Astrocyte (in vitro differentiated cells and primary cell): ENCODE measurements around the gene KLHDC7A. TPM values are rescaled to one million over a fixed set of nuclear protein-coding genes. Genes with fewer than 3 reads are reported as not detected.

ENCODE experiments used
- DNase-seq: peaks from one replicate; pipeline ENCODE4 v3.0.0-alpha.2; 2010; ENCODE audit warnings: low read depth
- FAIRE-seq: peaks from 2 replicates; lab custom pipeline; 2011; peaks lifted over from hg19 to GRCh38; lab: Jason Lieb, UNC
- H2AFZ ChIP-seq: 2 replicates; pipeline ENCODE4 v1.6.0; 2012; ENCODE audit warnings: low read depth, low read length, inconsistent platforms
- H3K27ac ChIP-seq: 2 replicates; pipeline ENCODE4 v1.5.1; 2011; ENCODE audit warnings: low read depth, low read length, inconsistent platforms
- H3K27me3 ChIP-seq: 2 replicates; pipeline ENCODE4 v1.6.0; 2011; ENCODE audit warnings: low read length, inconsistent platforms; ENCODE audit not compliant: insufficient read depth
- H3K36me3 ChIP-seq: 2 replicates; pipeline ENCODE4 v1.5.1; 2011; ENCODE audit warnings: low read length, inconsistent platforms; ENCODE audit not compliant: insufficient read depth
- H3K4me1 ChIP-seq: 2 replicates; pipeline ENCODE4 v1.5.1; 2011; ENCODE audit warnings: low read length, inconsistent platforms; ENCODE audit not compliant: insufficient read depth
- H3K4me2 ChIP-seq: 2 replicates; pipeline ENCODE4 v1.6.0; 2012; ENCODE audit warnings: low read length, inconsistent platforms
- H3K4me3 ChIP-seq: 2 replicates; pipeline ENCODE4 v1.5.1; 2011; ENCODE audit warnings: low read depth, mild to moderate bottlenecking, low read length, inconsistent platforms; ENCODE audit not compliant: insufficient read depth
- H3K79me2 ChIP-seq: 2 replicates; pipeline ENCODE4 v1.6.0; 2012; ENCODE audit warnings: mild to moderate bottlenecking, low read length, inconsistent platforms; ENCODE audit not compliant: insufficient read depth
- H3K9ac ChIP-seq: 2 replicates; pipeline ENCODE4 v1.6.0; 2012; ENCODE audit warnings: mild to moderate bottlenecking, low read length, inconsistent platforms
- H3K9me3 ChIP-seq: 2 replicates; pipeline ENCODE4 v1.5.1; 2012; ENCODE audit warnings: low read depth, mild to moderate bottlenecking, low read length, inconsistent platforms; ENCODE audit not compliant: insufficient read depth
- H4K20me1 ChIP-seq: 2 replicates; pipeline ENCODE4 v1.6.0; 2012; ENCODE audit warnings: low read length, inconsistent platforms; ENCODE audit not compliant: insufficient read depth
- H3K27ac Mint-ChIP-seq: one replicate; pipeline ENCODE4 v1.8.0; 2021; ENCODE audit warnings: mild to moderate bottlenecking, mixed read lengths; ENCODE audit not compliant: unreplicated experiment
- H3K27me3 Mint-ChIP-seq: one replicate; pipeline ENCODE4 v1.8.0; 2021; ENCODE audit warnings: low read depth, mixed read lengths; ENCODE audit not compliant: unreplicated experiment
- H3K36me3 Mint-ChIP-seq: one replicate; pipeline ENCODE4 v1.8.0; 2021; ENCODE audit warnings: low read depth, mixed read lengths; ENCODE audit not compliant: unreplicated experiment
- H3K4me1 Mint-ChIP-seq: one replicate; pipeline ENCODE4 v1.8.0; 2021; ENCODE audit warnings: low read depth, mixed read lengths; ENCODE audit not compliant: unreplicated experiment
- H3K4me3 Mint-ChIP-seq: one replicate; pipeline ENCODE4 v1.8.0; 2021; ENCODE audit warnings: mild to moderate bottlenecking, moderate library complexity, mixed read lengths; ENCODE audit not compliant: unreplicated experiment
- H3K9me3 Mint-ChIP-seq: one replicate; pipeline ENCODE4 v1.8.0; 2021; ENCODE audit warnings: mild to moderate bottlenecking, mixed read lengths; ENCODE audit not compliant: unreplicated experiment
- EZH2 ChIP-seq: IDR thresholded peaks from 2 replicates; pipeline ENCODE4 v1.6.1; 2012; ENCODE audit warnings: mild to moderate bottlenecking, low read length, inconsistent platforms; ENCODE audit not compliant: insufficient read depth
- total RNA-seq: library from RNA; stranded (reverse); gene quantifications from 2 replicates; pipeline ENCODE4 v1.2.1, GENCODE V29; 2021
- TF ChIP-seq, protein P1 (sequence below): IDR thresholded peaks from 2 replicates; pipeline ENCODE4 v1.5.1; 2011; ENCODE audit warnings: low read depth, mild to moderate bottlenecking, inconsistent platforms, low read length, moderate library complexity; ENCODE audit not compliant: insufficient read depth

KLHDC7A gene
- total RNA-seq, 1 donor from 2014 or later: 0.14 TPM

DNA sequence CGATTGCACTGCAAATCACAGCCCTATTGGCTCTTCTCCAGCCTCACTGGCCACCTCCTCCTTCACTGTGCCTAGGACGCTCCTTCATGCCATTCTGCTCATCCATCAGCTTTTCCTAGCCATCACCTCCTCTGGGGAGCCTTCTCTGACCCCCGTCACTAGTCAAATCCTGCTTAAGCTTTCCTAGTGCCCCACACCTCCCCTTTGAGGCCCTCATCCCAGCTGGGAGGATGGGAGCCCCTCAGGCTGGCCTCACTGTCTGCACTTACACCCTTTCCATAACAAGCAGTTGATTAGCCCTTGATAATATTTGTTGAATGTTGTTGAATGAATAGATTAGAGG is 50.7 kb downstream of the KLHDC7A start:
- no peak overlapping the region for H3K27ac ChIP-seq
- H3K9me3 Mint-ChIP-seq: no peaks in the 10 kb centered on the region
- H3K9ac ChIP-seq: no peak overlapping the region
- peaks cover 67% of the 10 kb centered on the region for H3K27me3 Mint-ChIP-seq
- H3K9me3 ChIP-seq: no peaks in the 10 kb centered on the region
- no peak overlapping the region for H3K4me3 Mint-ChIP-seq
- H3K36me3 ChIP-seq: no peaks in the 10 kb centered on the region
- H3K79me2 ChIP-seq: no peaks in the 10 kb centered on the region
- no peaks in the 10 kb centered on the region for H3K27me3 ChIP-seq
- H2AFZ ChIP-seq: no peak overlapping the region
- H3K4me1 ChIP-seq: no peaks in the 10 kb centered on the region
- FAIRE-seq: no peak
- H3K4me2 ChIP-seq: no peak overlapping the region
- H3K4me1 Mint-ChIP-seq: no peaks in the 10 kb centered on the region
- no peak overlapping the region for H3K27ac Mint-ChIP-seq
- DNase-seq: no peak
- H4K20me1 ChIP-seq: no peaks in the 10 kb centered on the region
- H3K36me3 Mint-ChIP-seq: no peaks in the 10 kb centered on the region
- TF ChIP-seq, protein P1, sequence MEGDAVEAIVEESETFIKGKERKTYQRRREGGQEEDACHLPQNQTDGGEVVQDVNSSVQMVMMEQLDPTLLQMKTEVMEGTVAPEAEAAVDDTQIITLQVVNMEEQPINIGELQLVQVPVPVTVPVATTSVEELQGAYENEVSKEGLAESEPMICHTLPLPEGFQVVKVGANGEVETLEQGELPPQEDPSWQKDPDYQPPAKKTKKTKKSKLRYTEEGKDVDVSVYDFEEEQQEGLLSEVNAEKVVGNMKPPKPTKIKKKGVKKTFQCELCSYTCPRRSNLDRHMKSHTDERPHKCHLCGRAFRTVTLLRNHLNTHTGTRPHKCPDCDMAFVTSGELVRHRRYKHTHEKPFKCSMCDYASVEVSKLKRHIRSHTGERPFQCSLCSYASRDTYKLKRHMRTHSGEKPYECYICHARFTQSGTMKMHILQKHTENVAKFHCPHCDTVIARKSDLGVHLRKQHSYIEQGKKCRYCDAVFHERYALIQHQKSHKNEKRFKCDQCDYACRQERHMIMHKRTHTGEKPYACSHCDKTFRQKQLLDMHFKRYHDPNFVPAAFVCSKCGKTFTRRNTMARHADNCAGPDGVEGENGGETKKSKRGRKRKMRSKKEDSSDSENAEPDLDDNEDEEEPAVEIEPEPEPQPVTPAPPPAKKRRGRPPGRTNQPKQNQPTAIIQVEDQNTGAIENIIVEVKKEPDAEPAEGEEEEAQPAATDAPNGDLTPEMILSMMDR: no peak
- TF ChIP-seq EZH2: no peak
- H3K4me3 ChIP-seq: no peak overlapping the region

GRCh38 chr1:18532390-18533170 is 51.9 kb downstream of the KLHDC7A start:
- Mint-ChIP-seq H3K27me3 (peaks cover 61% of the 10 kb centered on the region), H3K4me1 (no peaks in the 10 kb centered on the region), H3K9me3 (no peaks in the 10 kb centered on the region), H3K36me3 (no peaks in the 10 kb centered on the region), H3K27ac (no peak overlapping the region), H3K4me3 (no peak overlapping the region)
- TF ChIP-seq EZH2: no peak
- Histone ChIP-seq H3K79me2 (no peaks in the 10 kb centered on the region), H3K27ac (no peak overlapping the region), H2AFZ (no peak overlapping the region), H3K36me3 (no peaks in the 10 kb centered on the region), H3K4me1 (no peaks in the 10 kb centered on the region), H3K4me3 (no peak overlapping the region), H4K20me1 (no peaks in the 10 kb centered on the region), H3K27me3 (no peaks in the 10 kb centered on the region), H3K9me3 (no peaks in the 10 kb centered on the region), H3K9ac (no peak overlapping the region), H3K4me2 (no peak overlapping the region)
- DNase-seq (no peak), FAIRE-seq (no peak)

DNA sequence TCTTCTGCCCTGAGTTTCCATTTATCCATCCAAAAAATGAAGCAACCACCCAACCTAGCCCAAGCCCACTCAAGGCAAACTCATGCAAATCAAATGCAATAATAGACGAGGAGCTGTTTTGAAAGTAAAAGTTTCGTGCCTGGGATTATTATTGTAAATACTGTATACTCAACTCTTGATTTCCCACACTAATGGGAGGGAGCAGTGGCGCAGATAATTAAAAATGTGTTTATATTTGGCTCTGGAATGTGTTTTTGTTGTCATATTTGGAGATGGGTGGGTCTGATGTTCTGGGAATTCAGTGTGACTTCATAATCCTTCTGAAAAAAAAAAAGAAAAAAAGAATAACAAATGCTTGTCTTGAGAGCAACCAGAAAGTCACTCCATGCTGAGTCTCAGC is 52.5 kb downstream of the KLHDC7A start:
- H3K9ac ChIP-seq: no peak overlapping the region
- H3K9me3 Mint-ChIP-seq: no peaks in the 10 kb centered on the region
- H3K4me3 Mint-ChIP-seq: no peak overlapping the region
- no peak overlapping the region for H3K27ac Mint-ChIP-seq
- H3K27me3 ChIP-seq: no peaks in the 10 kb centered on the region
- no peaks in the 10 kb centered on the region for H3K79me2 ChIP-seq
- no peak overlapping the region for H3K27ac ChIP-seq
- H3K4me1 ChIP-seq: no peaks in the 10 kb centered on the region
- peaks cover 65% of the 10 kb centered on the region for H3K27me3 Mint-ChIP-seq
- H3K36me3 Mint-ChIP-seq: no peaks in the 10 kb centered on the region
- H3K4me1 Mint-ChIP-seq: no peaks in the 10 kb centered on the region
- DNase-seq: no peak
- H4K20me1 ChIP-seq: no peaks in the 10 kb centered on the region
- H3K36me3 ChIP-seq: no peaks in the 10 kb centered on the region
- TF ChIP-seq, protein P1: no peak
- no peak for TF ChIP-seq EZH2
- no peak overlapping the region for H3K4me3 ChIP-seq
- no peak overlapping the region for H2AFZ ChIP-seq
- no peak for FAIRE-seq
- no peaks in the 10 kb centered on the region for H3K9me3 ChIP-seq
- no peak overlapping the region for H3K4me2 ChIP-seq
